ENCODE data around the gene DYRK3. TPM values are rescaled to one million over a fixed set of nuclear protein-coding genes. Genes with fewer than 3 reads are reported as not detected.

Gene DYRK3
- 16.9 and 17.2 TPM in 2 replicates for total RNA-seq

GRCh38 chr1:206635080-206635977, at the start of gene DYRK3:
DYRK3 (plus strand) TSS chr1:206635536; CDS start chr1:206635704, 168 bp downstream.

GRCh38 chr1:206612129-206612876, 23.0 kb upstream of the DYRK3 start, which contains the start of gene EIF2D:
EIF2D (minus strand) TSS chr1:206612465; CDS start chr1:206612342, 123 bp downstream.

GRCh38 chr1:206684478-206685333, 49.4 kb downstream of the DYRK3 start, which contains the start of gene MAPKAPK2:
MAPKAPK2 (plus strand) TSS chr1:206684905; CDS start chr1:206685230, 325 bp downstream.

Other genes starting within 250 kb of the DYRK3 start
- gene IKBKE, start 165.1 kb upstream of the DYRK3 start, total RNA-seq = 15.6 and 19.0 TPM in 2 replicates
- gene RASSF5, start 128.0 kb upstream of the DYRK3 start, total RNA-seq = 0.32 and 1.1 TPM in 2 replicates
- 43.5 and 46.8 TPM in 2 replicates for gene EIF2D, start 23.1 kb upstream of the DYRK3 start, total RNA-seq
- gene MAPKAPK2, start 49.4 kb downstream of the DYRK3 start, total RNA-seq = 24.4 and 24.9 TPM in 2 replicates
- gene IL19, start 135.2 kb downstream of the DYRK3 start, total RNA-seq = not detected in 2 replicates
- gene IL10, start 137.0 kb downstream of the DYRK3 start, total RNA-seq = not detected in 2 replicates
- not detected in 2 replicates for gene IL20, start 230.1 kb downstream of the DYRK3 start, total RNA-seq